H9 (cell line): ENCODE measurements around the gene ATP5MC3. TPM values are rescaled to one million over a fixed set of nuclear protein-coding genes. Genes with fewer than 3 reads are reported as not detected.

Source experiments
- DNase-seq: peaks from one replicate; pipeline ENCODE4 v3.0.0-alpha.2; 2017
- H2AFZ ChIP-seq: one replicate; pipeline ENCODE4 v1.6.1; 2013; ENCODE audit warnings: mild to moderate bottlenecking, low read length, control low read depth, moderate library complexity
- H2AK5ac ChIP-seq: 2 replicates; pipeline ENCODE4 v1.6.1; 2013; ENCODE audit warnings: low read length, control low read depth, mixed read lengths; ENCODE audit not compliant: insufficient read length
- H2BK120ac ChIP-seq: one replicate; pipeline ENCODE4 v1.6.1; 2013; ENCODE audit warnings: low read depth, mild to moderate bottlenecking, low read length, control low read depth, inconsistent platforms; ENCODE audit not compliant: poor library complexity, severe bottlenecking
- H2BK12ac ChIP-seq: 2 replicates; pipeline ENCODE4 v1.6.1; 2013; ENCODE audit warnings: low read length, control low read depth, mixed read lengths, low read depth; ENCODE audit not compliant: insufficient read length
- H2BK15ac ChIP-seq: 2 replicates; pipeline ENCODE4 v1.6.1; 2013; ENCODE audit warnings: low read depth, low read length, control low read depth
- H2BK20ac ChIP-seq: one replicate; pipeline ENCODE4 v1.6.1; 2013; ENCODE audit warnings: low read depth, mild to moderate bottlenecking, low read length, control low read depth, inconsistent platforms; ENCODE audit not compliant: poor library complexity, severe bottlenecking
- H2BK5ac ChIP-seq: 2 replicates; pipeline ENCODE4 v1.6.1; 2013; ENCODE audit warnings: low read length, control low read depth, mixed read lengths; ENCODE audit not compliant: insufficient read length
- H3K14ac ChIP-seq: 2 replicates; pipeline ENCODE4 v1.6.1; 2013; ENCODE audit warnings: low read length, control low read depth; ENCODE audit not compliant: insufficient read depth
- H3K18ac ChIP-seq: 2 replicates; pipeline ENCODE4 v1.6.1; 2013; ENCODE audit warnings: low read depth, mild to moderate bottlenecking, mixed read lengths, low read length, control low read depth; ENCODE audit not compliant: insufficient read length
- H3K23ac ChIP-seq: 2 replicates; pipeline ENCODE4 v1.6.1; 2013; ENCODE audit warnings: low read length, control low read depth, mixed read lengths, low read depth; ENCODE audit not compliant: insufficient read length
- H3K23me2 ChIP-seq: 2 replicates; pipeline ENCODE4 v1.6.1; 2013; ENCODE audit warnings: low read depth, mild to moderate bottlenecking, mixed read lengths, low read length, control low read depth; ENCODE audit not compliant: insufficient read length, poor library complexity, severe bottlenecking
- H3K27ac ChIP-seq: 2 replicates; pipeline ENCODE4 v1.5.1; 2013; ENCODE audit warnings: low read length, control low read depth, mixed read lengths, low read depth; ENCODE audit not compliant: insufficient read length
- H3K27me3 ChIP-seq: 2 replicates; pipeline ENCODE4 v1.6.1; 2013; ENCODE audit warnings: low read length, control low read depth, inconsistent platforms; ENCODE audit not compliant: insufficient read depth
- H3K4ac ChIP-seq: 2 replicates; pipeline ENCODE4 v1.6.1; 2013; ENCODE audit warnings: low read depth, mild to moderate bottlenecking, control low read depth, inconsistent platforms, low read length, moderate library complexity
- H3K4me1 ChIP-seq: 2 replicates; pipeline ENCODE4 v1.6.1; 2013; ENCODE audit warnings: low read length, control low read depth, inconsistent platforms; ENCODE audit not compliant: insufficient read depth
- H3K4me2 ChIP-seq: 2 replicates; pipeline ENCODE4 v1.6.1; 2013; ENCODE audit warnings: low read length, control low read depth, mixed read lengths; ENCODE audit not compliant: insufficient read length, insufficient read depth
- H3K56ac ChIP-seq: 2 replicates; pipeline ENCODE4 v1.6.1; 2013; ENCODE audit warnings: low read depth, mild to moderate bottlenecking, mixed read lengths, low read length, control low read depth; ENCODE audit not compliant: insufficient read length
- H3K79me1 ChIP-seq: 2 replicates; pipeline ENCODE4 v1.6.1; 2013; ENCODE audit warnings: low read depth, mild to moderate bottlenecking, moderate library complexity, low read length, control low read depth, inconsistent platforms; ENCODE audit not compliant: insufficient read depth, poor library complexity, severe bottlenecking
- H3K79me2 ChIP-seq: 2 replicates; pipeline ENCODE4 v1.6.1; 2013; ENCODE audit warnings: low read length, control low read depth, inconsistent platforms; ENCODE audit not compliant: insufficient read depth
- H3K9ac ChIP-seq: 2 replicates; pipeline ENCODE4 v1.6.1; 2013; ENCODE audit warnings: low read length, control low read depth, mixed read lengths; ENCODE audit not compliant: insufficient read length; ENCODE audit errors: extremely low read depth
- H3K9me3 ChIP-seq: one replicate; pipeline ENCODE4 v1.6.1; 2013; ENCODE audit warnings: low read depth, low read length, inconsistent platforms; ENCODE audit not compliant: control insufficient read depth
- H3T11ph ChIP-seq: one replicate; pipeline ENCODE4 v1.6.1; 2013; ENCODE audit warnings: mild to moderate bottlenecking, low read length, control low read depth, inconsistent platforms
- H4K20me1 ChIP-seq: one replicate; pipeline ENCODE4 v1.6.1; 2013; ENCODE audit not compliant: control insufficient read depth, insufficient read length, insufficient read depth
- H4K5ac ChIP-seq: 2 replicates; pipeline ENCODE4 v1.6.1; 2013; ENCODE audit warnings: low read depth, mild to moderate bottlenecking, mixed read lengths, low read length, control low read depth; ENCODE audit not compliant: insufficient read length
- H4K8ac ChIP-seq: replicated peaks from 2 replicates; pipeline ENCODE4 v1.6.1; 2013; ENCODE audit warnings: low read length, control low read depth, mixed read lengths, low read depth; ENCODE audit not compliant: insufficient read length
- H4K91ac ChIP-seq: 2 replicates; pipeline ENCODE4 v1.6.1; 2013; ENCODE audit warnings: low read depth, mild to moderate bottlenecking, moderate library complexity, mixed read lengths, low read length, control low read depth; ENCODE audit not compliant: insufficient read length
- H3K27ac Mint-ChIP-seq, 3 experiments: 2 replicates in 2 of 3; 3 replicates in 1 of 3; pipeline ENCODE4 v1.8.0; 2020 to 2021; ENCODE audit warnings: mixed read lengths in 3 of 3, mild to moderate bottlenecking in 1 of 3, moderate library complexity in 1 of 3
- H3K27me3 Mint-ChIP-seq: 2 replicates; pipeline ENCODE4 v1.8.0; 2021; ENCODE audit warnings: low read depth, mild to moderate bottlenecking, moderate library complexity, mixed read lengths
- H3K36me3 Mint-ChIP-seq, 3 experiments: 2 replicates in 2 of 3; 3 replicates in 1 of 3; pipeline ENCODE4 v1.8.0; 2020 to 2021; ENCODE audit warnings: low read depth in 3 of 3, mixed read lengths in 3 of 3; ENCODE audit not compliant: insufficient read depth in 1 of 3
- H3K4me1 Mint-ChIP-seq, 2 experiments: 2 replicates each; pipeline ENCODE4 v1.8.0; 2020; ENCODE audit warnings: mixed read lengths in 2 of 2
- H3K4me3 Mint-ChIP-seq, 2 experiments: 2 replicates in 1 of 2; 3 replicates in 1 of 2; pipeline ENCODE4 v1.8.0; 2020 to 2021; ENCODE audit warnings: mild to moderate bottlenecking in 2 of 2, mixed read lengths in 2 of 2, moderate library complexity in 1 of 2
- H3K9me3 Mint-ChIP-seq, 2 experiments: 2 replicates in 1 of 2; 3 replicates in 1 of 2; pipeline ENCODE4 v1.8.0; 2020; ENCODE audit warnings: mild to moderate bottlenecking in 2 of 2, mixed read lengths in 2 of 2, moderate library complexity in 1 of 2
- WGBS: extraction: QIAGEN DNeasy Blood & Tissue Kit; methylation state at CpG from one replicate; pipeline ENCODE4 v1.1.7; 2013; ENCODE audit warnings: missing lambda C conversion rate, low lambda C conversion rate, mixed read lengths; ENCODE audit not compliant: insufficient read length; ENCODE audit errors: extremely low coverage; 5-methylcytosine and 5-hydroxymethylcytosine counted together
- total RNA-seq: library from RNA; stranded (reverse); gene quantifications from 2 replicates; pipeline ENCODE4 v1.2.1, GENCODE V29; 2021
- TF ChIP-seq, protein P1 (sequence below): fragments of 200-600 bp; sonication (generic); conservative IDR thresholded peaks from 3 replicates; pipeline ENCODE4 v1.8.0; 2021; ENCODE audit warnings: antibody characterized with exemption, mild to moderate bottlenecking

ATP5MC3 gene
- total RNA-seq, 1 experiment from 2014 or later, result 326 TPM

- Mint-ChIP-seq H3K4me3 (no peak overlapping the region), H3K36me3 (peaks cover 3 to 11% (median 6%) of the 10 kb centered on the region in 3 experiments), H3K9me3 (no peaks in the 10 kb centered on the region; a peak in 1 of 5 replicates), H3K4me1 (peaks cover 13 to 24% of the 10 kb centered on the region in 2 experiments), H3K27me3 (no peaks in the 10 kb centered on the region), H3K27ac (no peak overlapping the region)
- no peak overlapping the region for H3K9ac ChIP-seq
- H3K79me1 ChIP-seq, result peaks cover 8% of the 10 kb centered on the region
- H2BK20ac ChIP-seq, result no peak overlapping the region
- TF ChIP-seq, protein P1, sequence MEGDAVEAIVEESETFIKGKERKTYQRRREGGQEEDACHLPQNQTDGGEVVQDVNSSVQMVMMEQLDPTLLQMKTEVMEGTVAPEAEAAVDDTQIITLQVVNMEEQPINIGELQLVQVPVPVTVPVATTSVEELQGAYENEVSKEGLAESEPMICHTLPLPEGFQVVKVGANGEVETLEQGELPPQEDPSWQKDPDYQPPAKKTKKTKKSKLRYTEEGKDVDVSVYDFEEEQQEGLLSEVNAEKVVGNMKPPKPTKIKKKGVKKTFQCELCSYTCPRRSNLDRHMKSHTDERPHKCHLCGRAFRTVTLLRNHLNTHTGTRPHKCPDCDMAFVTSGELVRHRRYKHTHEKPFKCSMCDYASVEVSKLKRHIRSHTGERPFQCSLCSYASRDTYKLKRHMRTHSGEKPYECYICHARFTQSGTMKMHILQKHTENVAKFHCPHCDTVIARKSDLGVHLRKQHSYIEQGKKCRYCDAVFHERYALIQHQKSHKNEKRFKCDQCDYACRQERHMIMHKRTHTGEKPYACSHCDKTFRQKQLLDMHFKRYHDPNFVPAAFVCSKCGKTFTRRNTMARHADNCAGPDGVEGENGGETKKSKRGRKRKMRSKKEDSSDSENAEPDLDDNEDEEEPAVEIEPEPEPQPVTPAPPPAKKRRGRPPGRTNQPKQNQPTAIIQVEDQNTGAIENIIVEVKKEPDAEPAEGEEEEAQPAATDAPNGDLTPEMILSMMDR, result no peak
- no peak overlapping the region for H2AFZ ChIP-seq
- H4K91ac ChIP-seq, result no peak overlapping the region
- H4K5ac ChIP-seq, result no peak overlapping the region
- H3K79me2 ChIP-seq, result peaks cover 40% of the 10 kb centered on the region; the same call in 1 of the 2 replicates
- H3K23me2 ChIP-seq, result no peaks in the 10 kb centered on the region
- no peaks in the 10 kb centered on the region for H3K4me1 ChIP-seq
- no peak overlapping the region for H2AK5ac ChIP-seq
- H3T11ph ChIP-seq, result no peak overlapping the region
- no peak overlapping the region for H3K4me2 ChIP-seq
- H3K56ac ChIP-seq, result no peak overlapping the region
- DNase-seq, result no peak
- no peak overlapping the region for H2BK5ac ChIP-seq
- no peak overlapping the region for H3K4ac ChIP-seq
- H2BK120ac ChIP-seq, result no peak overlapping the region
- H2BK15ac ChIP-seq, result no peak overlapping the region
- no CpG with 5 or more reads among the region's 8 CpGs for WGBS
- no peak overlapping the region for H3K23ac ChIP-seq
- H3K27ac ChIP-seq, result no peak overlapping the region
- H3K27me3 ChIP-seq, result no peaks in the 10 kb centered on the region
- H3K18ac ChIP-seq, result no peak overlapping the region
- no peak overlapping the region for H3K14ac ChIP-seq
- H4K8ac ChIP-seq, result no peak overlapping the region
- no peaks in the 10 kb centered on the region for H3K9me3 ChIP-seq
- H4K20me1 ChIP-seq, result no peaks in the 10 kb centered on the region
- H2BK12ac ChIP-seq, result no peak overlapping the region
These were observed 17.3 kb downstream of the ATP5MC3 start for GRCh38 chr2:175164235-175164634.
